ENCODE measurements around the gene PLPP2.

PLPP2 gene

GRCh38 chr19:291006-291521 is at the start of gene PLPP2:
Gene PLPP2 (minus strand): TSS chr19:291403. CDS start chr19:291336, 67 bp downstream.
- no peaks in the 10 kb centered on the region for H3K36me3 ChIP-seq (replicated peaks; ENCODE audit: insufficient read depth, low read length)
- TF ChIP-seq EZH2 (optimal IDR thresholded peaks at IDR 0.05; ENCODE audit: low read depth, low read length) (no peak), CTCF (IDR thresholded peaks at IDR 0.05; ENCODE audit: low read length) (no peak), EZH2phosphoT487 (IDR thresholded peaks at IDR 0.05; ENCODE audit: low read length) (no peak)
- no peaks in the 10 kb centered on the region for H4K20me1 ChIP-seq (ENCODE audit: insufficient read depth, low read length)
- no peak within 1 kb of the TSS for H3K4me3 ChIP-seq (ENCODE audit: low read length)
- H3K27me3 ChIP-seq (replicated peaks; ENCODE audit: insufficient read depth, low read length) = peaks cover 78% of the 10 kb centered on the region
- H3K4me1 ChIP-seq (ENCODE audit: low read length) = no peaks in the 10 kb centered on the region
- H3K27ac ChIP-seq (ENCODE audit: low read length) = no peak within 1 kb of the TSS
- no peaks in the 10 kb centered on the region for H3F3A ChIP-seq (ENCODE audit: insufficient read depth, low read length)
- H3K4me2 ChIP-seq (ENCODE audit: low read depth, low read length) = peak within 1 kb of the TSS; percentile 15; the same call in 1 of the 2 replicates
- H3K9me2 ChIP-seq (replicated peaks; ENCODE audit: insufficient read depth, low read length) = no peaks in the 10 kb centered on the region
- no peaks in the 10 kb centered on the region for H3K9me3 ChIP-seq (replicated peaks; ENCODE audit: insufficient read depth, low read length)
- H2AFZ ChIP-seq (ENCODE audit: low read length) = peak within 1 kb of the TSS; percentile 35; the same call in 1 of the 2 replicates
- peak; percentile 4 for DNase-seq
- H3K79me2 ChIP-seq (ENCODE audit: low read length) = no peaks in the 10 kb centered on the region
- no peak within 1 kb of the TSS for H3K9ac ChIP-seq (ENCODE audit: low read length)

- H3K27ac ChIP-seq (ENCODE audit: low read length) = no peak overlapping the region
- no peaks in the 10 kb centered on the region for H3K9me3 ChIP-seq (replicated peaks; ENCODE audit: insufficient read depth, low read length)
- TF ChIP-seq EZH2phosphoT487 (IDR thresholded peaks at IDR 0.05; ENCODE audit: low read length) (no peak), CTCF (IDR thresholded peaks at IDR 0.05; ENCODE audit: low read length) (no peak), EZH2 (optimal IDR thresholded peaks at IDR 0.05; ENCODE audit: low read depth, low read length) (no peak)
- no peak overlapping the region for H3K4me3 ChIP-seq (ENCODE audit: low read length)
- H3K79me2 ChIP-seq (ENCODE audit: low read length) = no peaks in the 10 kb centered on the region
- H3K9ac ChIP-seq (ENCODE audit: low read length) = no peak overlapping the region
- no peaks in the 10 kb centered on the region for H4K20me1 ChIP-seq (ENCODE audit: insufficient read depth, low read length)
- H3K4me2 ChIP-seq (ENCODE audit: low read depth, low read length) = no peak overlapping the region
- no peaks in the 10 kb centered on the region for H3K36me3 ChIP-seq (replicated peaks; ENCODE audit: insufficient read depth, low read length)
- H3K9me2 ChIP-seq (replicated peaks; ENCODE audit: insufficient read depth, low read length) = no peaks in the 10 kb centered on the region
- H2AFZ ChIP-seq (ENCODE audit: low read length) = no peak overlapping the region
- peaks cover 84% of the 10 kb centered on the region for H3K27me3 ChIP-seq (replicated peaks; ENCODE audit: insufficient read depth, low read length)
- DNase-seq = no peak
- H3K4me1 ChIP-seq (ENCODE audit: low read length) = no peaks in the 10 kb centered on the region
- H3F3A ChIP-seq (ENCODE audit: insufficient read depth, low read length) = no peaks in the 10 kb centered on the region
These were observed 49.6 kb upstream of the PLPP2 start for GRCh38 chr19:340620-341385.

GRCh38 chr19:339262-339887 is 48.2 kb upstream of the PLPP2 start:
- Histone ChIP-seq H3K36me3 (replicated peaks; ENCODE audit: insufficient read depth, low read length) (no peaks in the 10 kb centered on the region), H2AFZ (ENCODE audit: low read length) (no peak overlapping the region), H3K27ac (ENCODE audit: low read length) (no peak overlapping the region), H3K79me2 (ENCODE audit: low read length) (no peaks in the 10 kb centered on the region), H4K20me1 (ENCODE audit: insufficient read depth, low read length) (no peaks in the 10 kb centered on the region), H3K4me3 (ENCODE audit: low read length) (no peak overlapping the region), H3K27me3 (replicated peaks; ENCODE audit: insufficient read depth, low read length) (peaks cover 89% of the 10 kb centered on the region), H3K9me3 (replicated peaks; ENCODE audit: insufficient read depth, low read length) (no peaks in the 10 kb centered on the region), H3K9me2 (replicated peaks; ENCODE audit: insufficient read depth, low read length) (no peaks in the 10 kb centered on the region), H3F3A (ENCODE audit: insufficient read depth, low read length) (no peaks in the 10 kb centered on the region), H3K4me2 (ENCODE audit: low read depth, low read length) (no peak overlapping the region), H3K9ac (ENCODE audit: low read length) (no peak overlapping the region), H3K4me1 (ENCODE audit: low read length) (no peaks in the 10 kb centered on the region)
- no peak for TF ChIP-seq CTCF (IDR thresholded peaks at IDR 0.05; ENCODE audit: low read length)
- no peak for TF ChIP-seq EZH2phosphoT487 (IDR thresholded peaks at IDR 0.05; ENCODE audit: low read length)
- TF ChIP-seq EZH2 (optimal IDR thresholded peaks at IDR 0.05; ENCODE audit: low read depth, low read length) = no peak
- DNase-seq = no peak
